CD4-positive, alpha-beta T cell treated with Interleukin-17A for 4 hours (primary cell): ENCODE results near the gene PDZK1IP1.
"Not testable (repeated sequence)": the region's sequence is repeated elsewhere in the genome, so short reads cannot be mapped to it uniquely, and the experiment has no call there.

ENCODE experiments used
- DNase-seq: peaks from one replicate; pipeline ENCODE4 v3.0.0-alpha.2; 2020; ENCODE audit warnings: mixed read lengths

The PDZK1IP1 gene

DNA sequence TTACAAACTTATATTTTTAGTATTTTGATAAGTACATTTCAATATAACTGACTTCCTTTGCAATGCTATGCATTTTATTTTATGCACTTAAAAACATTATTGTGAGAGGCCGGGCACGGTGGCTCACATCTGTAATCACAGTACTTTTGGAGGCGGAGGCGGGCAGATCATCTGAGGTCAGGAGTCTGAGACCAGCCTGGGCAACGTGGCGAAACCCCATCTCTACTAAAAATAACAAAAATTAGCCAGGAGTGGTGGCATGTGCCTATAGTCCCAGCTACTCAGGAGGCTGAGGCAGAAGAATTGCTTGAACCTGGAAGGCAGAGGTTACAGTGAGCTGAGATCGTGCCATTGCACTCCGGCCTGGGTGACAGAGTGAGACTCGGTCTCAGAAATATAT lies 6.1 kb upstream of the PDZK1IP1 start:
- DNase-seq, result not testable (repeated sequence)

DNA sequence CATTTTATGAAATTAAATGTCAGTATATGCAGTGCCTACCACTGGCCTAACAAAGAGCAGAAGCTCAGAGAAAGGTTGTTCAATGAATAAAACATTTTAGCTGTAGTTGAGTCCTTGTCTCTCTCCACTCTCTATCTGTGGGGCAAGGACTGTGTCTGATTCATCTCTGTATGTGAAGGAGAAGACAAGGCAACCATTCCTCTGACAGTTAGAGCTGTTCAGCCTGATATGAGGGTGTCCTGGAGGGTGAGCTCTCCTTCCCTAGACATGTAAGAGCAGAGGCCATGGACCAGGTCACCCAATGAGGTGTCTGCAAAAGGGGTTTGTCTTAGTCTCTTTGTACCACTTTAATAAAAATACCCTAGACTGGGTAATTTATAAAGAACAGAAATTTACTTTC lies 4.5 kb upstream of the PDZK1IP1 start:
- no peak for DNase-seq

DNA sequence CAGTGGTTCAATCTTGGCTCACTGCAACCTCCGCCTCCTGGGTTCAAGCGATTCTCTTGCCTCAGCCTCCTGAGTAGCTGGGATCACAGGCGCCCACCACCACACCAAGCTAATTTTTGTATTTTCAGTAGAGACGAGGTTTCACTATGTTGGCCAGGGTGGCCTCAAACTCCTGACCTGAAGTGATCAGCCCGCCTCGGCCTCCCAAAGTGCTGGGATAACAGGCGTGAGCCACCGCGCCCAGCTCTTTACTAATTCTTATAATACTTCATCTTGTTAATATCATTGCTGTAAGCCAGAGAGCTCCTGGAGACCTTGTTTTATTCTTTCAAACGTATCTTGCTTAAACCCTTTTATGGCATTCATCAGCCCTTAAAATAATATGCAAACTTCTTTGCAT lies 3.7 kb upstream of the PDZK1IP1 start:
- DNase-seq, result not testable (repeated sequence)

DNA sequence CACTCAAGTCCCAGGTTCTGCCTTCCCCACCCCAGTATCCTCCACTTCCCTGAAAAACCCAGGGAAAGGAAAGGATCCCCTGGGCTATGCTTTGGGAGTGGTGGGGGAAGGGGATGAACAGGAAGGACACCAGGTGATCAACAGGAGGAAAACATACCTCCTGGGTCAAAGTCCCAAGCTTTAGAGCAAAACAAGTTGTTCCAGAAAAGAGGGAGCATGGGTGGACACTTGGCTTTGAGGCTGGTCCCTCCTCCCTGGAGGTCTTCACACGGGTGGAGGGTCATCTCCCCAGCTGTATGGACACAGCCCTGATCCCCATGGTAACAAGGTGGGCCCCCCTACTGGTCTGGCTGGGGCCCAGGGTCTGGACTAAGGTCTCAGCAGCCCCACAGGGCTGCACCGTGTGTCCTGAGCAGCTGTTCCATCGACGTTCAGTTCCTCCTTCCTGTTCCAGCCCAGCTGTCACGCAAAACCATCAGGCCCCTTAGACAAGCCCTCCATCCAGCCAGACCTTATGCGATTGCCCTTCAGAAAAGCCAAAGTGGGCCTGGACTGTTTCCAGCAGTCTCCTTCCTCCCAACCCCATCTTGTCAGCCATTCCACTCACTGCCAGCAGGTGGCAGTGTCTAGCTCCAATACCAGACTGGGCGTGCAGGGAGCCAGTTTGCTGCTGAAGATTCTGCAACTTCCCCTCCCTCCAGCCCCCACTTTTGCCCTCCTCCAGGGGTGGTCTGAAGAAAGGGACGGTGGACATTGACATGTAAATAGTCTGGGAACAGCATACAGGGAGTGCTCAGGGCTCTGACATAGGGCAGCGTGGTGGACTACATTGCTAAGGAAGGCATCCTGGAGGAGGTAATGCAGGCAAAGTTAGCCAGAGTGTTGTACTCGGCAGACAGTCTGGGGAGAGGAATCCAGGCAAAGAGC lies 2.9 kb upstream of the PDZK1IP1 start:
- DNase-seq, result peak; percentile 67

DNA sequence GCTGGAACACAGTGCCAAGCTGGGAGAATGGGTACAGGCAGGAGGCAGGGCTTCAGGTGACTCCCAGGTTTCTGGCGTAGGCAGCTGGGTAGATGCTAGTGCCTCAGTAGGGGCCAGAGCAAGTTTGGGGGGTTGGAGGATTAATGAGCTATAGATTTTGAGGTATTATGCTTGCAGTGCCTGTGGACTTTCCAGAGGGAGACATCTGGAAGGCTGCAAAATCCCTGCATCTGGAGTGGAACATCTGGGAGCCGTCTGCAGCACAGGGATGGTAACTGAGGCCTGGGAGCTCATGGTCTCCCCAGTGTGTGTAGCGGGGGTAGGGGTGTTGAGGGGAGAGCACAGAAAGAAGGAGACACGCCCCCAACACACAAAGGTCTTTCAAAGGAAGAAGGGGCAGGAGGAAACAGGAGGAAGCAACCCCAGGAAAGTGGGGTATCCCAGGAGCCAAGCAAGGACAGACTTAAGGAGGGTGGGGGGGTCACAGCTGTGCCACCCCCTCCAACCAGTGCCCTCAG lies 2.2 kb upstream of the PDZK1IP1 start:
- no peak for DNase-seq

DNA sequence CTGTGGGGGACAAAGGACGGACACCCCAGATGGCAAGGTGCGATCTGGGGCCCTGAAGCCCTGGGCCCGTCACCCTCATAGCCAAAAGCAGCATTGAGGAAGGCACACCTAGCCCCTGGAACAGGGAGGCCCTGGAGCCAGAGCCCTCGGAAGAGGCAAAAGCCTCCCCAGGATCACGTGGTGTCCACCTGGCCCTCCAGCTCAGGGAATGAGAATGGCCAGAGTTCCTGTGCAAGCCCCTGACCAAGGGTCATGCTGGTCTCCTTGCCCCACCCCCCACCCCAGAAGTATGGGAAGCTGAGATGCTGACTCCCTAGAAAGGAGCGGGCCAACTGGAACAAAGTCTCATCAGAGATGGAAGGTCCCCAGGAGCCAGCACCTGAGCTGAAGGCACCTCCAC lies 1.0 kb upstream of the PDZK1IP1 start:
- DNase-seq, result no peak

DNA sequence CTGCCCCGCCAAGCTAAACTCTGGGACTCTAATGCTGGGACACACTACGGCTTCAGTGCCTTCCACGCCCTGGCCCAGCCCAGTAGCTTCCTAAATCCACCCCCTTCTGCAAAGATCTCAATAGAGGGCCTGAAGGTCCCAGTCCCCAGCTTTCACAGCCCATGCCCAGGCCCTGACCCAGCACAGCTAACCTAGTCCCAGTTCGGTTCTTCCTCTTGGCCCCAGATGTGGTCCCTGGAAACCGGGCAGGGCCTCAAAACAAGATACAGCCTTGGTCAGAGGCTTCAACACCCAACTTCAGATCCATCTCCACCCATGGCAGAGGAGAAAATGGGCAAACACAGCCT lies 646 bp upstream of the PDZK1IP1 start:
- DNase-seq, result no peak

DNA sequence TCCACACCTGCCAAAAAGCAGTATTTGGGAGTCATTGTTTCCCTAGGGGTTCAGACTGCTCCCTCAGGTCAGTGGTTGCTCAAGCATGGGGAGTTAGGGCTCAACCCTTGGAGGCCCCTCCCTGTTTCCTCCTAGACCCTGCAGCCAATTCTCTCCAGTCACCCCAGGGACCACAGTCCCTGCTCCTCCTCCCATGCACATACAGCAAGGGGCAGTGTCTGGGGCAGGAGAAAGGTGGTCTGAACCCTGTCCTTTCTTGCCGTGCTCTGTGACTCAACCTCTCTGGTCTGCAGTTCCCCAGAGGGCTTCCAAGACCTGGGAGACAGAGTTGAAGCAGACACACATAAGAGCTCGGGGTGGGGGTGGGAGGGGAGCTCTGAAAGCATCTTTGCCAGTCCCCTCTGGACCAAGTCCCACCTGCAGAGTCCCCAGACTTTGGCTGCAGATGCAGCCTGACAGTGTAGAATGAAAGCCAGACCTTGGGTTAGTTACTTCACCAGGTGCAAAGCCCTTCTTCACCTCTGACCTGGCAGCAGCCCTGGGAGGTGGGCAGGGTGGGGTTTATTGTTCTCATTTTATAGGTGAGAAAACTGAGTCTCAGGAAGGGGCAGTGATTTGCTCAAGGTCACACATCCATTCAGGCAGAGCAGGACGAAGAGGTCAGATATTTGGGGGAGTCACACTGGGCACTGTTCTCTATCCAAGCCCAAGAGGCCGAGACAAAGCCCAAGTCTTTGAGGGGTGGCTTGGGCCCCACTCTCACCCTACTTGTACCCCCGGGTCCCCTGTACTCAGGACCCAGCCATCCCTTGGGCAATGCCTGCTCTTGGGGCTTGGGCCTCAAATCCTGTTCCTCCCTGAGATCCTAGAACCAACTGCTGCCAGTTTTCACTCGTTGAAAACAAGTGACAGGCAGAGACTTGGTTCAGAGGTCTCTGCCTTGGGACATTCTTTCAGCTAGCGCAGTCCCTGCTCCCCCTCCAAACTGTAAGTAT lies 748 bp downstream of the PDZK1IP1 start:
- DNase-seq, result no peak

DNA sequence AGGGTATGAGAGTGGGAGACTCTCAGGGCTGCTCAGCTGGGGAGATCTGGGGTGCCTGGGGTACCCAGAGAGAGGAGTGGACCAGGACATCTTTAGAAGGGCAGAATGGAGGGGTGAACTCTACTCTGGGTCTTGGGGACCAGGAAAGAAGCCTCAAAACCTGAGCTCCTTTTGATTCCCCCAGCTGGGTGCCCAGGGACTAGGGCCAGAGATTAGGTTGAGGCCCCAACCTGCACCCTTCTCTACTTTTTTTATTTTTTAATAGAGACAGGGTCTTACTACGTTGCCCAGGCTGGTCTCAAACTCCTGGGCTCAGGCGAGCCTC lies 1.9 kb downstream of the PDZK1IP1 start:
- DNase-seq, result no peak

DNA sequence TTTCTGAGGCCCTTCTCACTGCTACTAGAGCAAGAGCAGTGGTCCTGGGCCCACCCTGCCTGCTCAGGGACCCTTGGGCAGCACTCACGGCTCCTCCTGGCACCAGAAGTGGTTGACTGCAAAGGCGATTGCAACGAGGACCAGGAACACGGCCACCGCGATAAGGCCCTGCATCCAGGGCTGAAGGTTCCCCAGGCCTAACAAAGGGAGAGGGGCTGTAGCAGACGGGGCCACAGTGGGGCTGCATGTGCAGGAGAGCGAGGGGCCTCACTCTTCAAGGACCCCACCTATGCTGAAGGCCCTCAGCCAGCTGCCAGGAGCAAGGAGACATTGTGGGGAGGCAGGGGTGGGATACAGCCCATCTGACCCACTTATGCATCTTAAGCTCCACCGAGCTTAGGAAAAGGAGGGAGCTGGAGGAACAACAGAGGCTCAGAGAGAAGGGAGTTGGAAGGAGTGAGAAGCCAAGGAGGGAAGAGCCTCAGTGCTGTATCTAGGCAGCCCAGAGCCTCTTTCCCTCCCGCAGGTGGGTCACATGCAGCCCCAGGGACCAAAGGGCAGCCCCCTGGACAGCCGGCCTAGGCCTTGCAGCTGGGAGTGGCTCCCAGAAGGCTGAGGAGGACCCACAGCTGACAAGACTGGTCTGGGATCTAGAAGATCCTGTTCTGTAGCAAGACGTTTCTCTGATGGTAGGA lies 2.5 kb downstream of the PDZK1IP1 start:
- DNase-seq, result no peak

DNA sequence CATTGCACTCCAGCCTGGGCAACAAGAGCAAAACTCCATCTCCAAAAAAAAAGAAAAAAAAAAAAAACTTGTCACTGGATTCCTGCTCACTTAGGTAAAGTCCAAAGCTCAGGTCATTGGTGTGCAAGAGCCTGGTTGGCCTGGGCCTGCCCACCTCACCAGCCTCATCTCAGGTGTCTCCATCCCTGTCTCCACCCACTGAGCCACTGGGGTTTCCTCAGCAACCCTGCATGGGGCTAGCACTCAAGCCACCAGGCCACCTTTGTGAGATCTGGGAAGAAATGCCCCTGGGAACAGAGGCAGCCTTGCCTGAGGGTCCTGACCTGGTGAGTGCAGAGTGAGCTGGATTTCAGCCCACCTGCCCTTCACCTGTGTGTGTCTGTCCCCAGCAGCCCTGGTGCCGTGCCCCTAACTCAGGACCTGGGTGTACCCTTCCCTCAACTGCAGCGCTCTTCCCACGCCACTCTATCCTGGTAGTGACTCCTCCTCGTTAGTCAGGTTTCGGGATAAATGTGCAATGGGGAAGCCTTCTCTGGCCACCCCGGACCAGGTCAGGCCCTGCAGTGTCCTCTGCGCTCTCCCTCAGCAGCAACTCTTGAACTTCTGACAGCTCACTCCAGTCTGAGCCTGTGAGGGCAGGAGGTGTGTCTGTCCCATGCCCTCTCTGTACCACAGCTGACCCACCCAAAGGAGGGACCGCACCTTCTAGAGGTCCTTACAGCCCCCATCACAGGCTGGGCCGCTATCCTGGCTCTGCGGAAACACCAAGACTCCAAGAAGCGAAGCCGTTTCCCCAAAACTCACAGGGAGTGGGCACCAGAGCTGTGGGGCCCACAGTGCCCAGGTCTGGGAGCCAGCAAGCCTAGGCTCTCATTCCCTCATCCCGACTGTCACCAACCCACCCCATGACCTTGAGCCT lies 3.3 kb downstream of the PDZK1IP1 start:
- DNase-seq, result no peak

DNA sequence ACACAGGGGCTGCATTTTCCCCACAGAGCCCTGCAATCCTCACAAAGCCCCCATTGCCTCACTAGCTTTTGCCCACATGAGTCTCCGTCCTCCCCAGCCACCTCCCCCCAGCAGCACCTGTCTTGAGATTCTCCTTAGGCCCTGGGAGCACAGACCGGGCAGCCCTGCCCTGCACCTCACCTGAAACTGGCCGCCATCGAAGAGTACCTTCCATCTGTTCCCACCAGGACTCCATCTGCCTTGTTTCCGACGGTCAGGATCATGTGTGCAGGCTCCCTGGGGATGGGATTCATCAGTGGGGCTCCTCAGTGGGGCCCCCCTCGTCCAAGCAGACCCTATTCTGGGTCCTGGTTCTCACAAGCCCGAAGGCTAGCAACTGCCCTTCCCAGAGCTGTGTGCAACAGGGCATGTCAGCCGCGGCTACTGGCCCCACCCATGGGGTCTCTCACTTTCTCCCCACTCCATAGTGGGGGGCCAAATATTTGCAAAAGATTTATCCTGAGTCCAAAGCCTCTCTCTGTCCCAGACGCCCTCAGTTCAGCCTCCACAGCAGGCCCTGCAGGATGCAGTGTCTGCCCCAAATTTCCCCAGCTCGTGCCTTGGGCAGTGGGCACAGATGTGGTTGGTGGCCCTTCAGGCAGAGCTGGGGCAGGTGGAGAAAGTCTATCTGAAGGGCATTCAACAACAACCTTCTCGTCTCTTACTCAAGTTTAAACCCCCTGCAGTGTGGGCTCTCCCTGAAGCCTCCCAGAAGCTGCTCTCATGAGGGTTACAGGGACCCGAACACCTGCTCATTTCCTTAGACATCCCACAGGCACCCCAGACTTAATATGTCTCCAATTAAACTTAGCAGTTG lies 4.8 kb downstream of the PDZK1IP1 start:
- DNase-seq, result no peak

DNA sequence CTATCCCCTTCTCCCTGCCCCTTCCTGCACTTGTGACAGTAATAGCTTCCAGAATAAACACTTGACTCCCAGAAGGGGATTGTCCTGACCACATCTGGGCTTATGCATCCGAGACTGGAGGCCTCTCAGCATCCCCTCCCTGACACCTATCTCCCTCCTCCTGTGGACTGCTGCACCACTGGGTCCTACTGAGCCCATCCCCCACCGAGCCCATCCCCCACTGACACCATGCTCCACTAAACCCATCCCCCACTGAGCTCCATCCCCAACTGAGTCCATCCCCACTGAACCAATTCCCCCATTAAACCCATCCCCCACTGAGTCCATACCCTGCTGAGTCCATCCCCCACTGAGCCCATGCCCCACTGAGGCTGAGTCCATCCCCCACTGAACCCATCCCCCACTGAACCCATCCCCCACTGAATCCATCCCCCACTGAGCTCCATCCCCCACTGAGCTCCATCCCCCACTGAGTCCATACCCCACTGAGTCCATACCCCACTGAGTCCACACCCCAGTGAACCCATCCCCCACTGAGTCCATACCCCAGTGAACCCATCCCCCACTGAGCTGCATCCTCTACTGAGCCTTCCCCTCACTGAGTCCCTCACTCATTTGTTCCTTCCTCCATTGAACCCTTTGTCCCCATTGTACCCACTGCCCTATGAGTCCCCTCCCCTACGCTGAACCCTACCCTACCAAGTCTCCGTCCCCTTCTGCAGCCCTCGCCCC lies 5.6 kb downstream of the PDZK1IP1 start:
- DNase-seq, result no peak

DNA sequence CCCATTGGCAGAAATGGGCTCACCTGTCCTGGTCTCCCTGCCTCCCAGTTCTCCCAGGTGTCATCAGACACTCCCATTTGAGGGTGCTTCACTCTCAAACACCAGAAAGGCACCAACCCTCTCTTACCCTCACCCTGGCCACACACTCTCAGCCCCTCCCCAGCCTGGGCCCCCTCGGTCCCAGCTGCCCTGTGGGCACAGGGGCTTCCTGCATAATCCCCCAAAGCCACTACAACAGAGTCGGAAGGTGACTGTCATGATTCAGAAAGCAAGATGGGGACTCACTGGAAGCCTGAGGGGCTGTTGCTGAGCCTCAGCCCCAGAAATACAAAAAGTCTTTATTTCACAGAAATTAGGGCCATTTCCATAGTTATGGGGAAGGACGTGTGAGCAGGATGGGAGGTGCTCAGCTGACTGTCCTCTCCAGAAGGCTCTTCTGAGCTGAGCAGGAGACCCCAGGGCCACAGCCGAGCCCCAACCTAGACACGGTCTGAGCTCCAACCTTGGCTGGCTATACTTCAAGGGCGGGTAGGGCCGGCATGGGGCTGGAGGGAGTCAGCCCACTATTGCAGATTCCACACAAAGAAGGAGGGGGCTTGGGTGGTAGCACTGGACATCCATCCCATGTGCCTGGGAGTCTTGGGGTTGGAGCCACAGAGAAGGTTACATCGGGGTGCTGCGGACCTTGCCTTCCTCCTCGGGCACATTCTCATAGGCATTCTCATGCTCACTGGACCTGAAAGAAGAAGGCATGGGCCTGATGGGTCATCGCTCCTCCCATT lies 6.3 kb downstream of the PDZK1IP1 start:
- DNase-seq, result no peak

DNA sequence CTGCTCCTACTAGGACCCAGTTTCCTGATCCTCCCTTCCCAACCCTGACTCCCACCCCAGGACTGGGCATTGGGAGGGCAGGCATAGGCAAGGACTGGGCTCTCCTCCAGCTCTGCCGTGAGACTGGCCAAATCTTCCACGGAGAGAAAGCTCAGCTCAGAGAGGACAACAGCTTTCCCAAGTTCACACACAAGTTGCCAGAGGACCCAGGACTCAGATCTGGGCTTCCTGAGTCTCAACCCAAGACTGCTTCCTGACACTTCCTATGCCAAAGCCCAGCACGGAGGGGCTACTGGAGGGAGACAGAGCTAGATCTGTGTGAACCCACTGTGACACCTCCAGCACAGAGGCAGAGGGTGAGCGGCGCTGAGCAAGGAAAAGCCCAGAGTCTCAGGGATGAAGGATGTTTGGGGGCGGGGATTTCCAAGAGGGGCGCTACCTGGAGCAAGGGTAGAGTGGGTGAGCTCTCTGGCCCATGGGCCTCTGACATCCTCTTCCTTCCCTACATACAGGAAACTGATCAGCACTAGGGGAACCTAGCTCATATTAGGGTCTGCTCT lies 7.1 kb downstream of the PDZK1IP1 start:
- no peak for DNase-seq

DNA sequence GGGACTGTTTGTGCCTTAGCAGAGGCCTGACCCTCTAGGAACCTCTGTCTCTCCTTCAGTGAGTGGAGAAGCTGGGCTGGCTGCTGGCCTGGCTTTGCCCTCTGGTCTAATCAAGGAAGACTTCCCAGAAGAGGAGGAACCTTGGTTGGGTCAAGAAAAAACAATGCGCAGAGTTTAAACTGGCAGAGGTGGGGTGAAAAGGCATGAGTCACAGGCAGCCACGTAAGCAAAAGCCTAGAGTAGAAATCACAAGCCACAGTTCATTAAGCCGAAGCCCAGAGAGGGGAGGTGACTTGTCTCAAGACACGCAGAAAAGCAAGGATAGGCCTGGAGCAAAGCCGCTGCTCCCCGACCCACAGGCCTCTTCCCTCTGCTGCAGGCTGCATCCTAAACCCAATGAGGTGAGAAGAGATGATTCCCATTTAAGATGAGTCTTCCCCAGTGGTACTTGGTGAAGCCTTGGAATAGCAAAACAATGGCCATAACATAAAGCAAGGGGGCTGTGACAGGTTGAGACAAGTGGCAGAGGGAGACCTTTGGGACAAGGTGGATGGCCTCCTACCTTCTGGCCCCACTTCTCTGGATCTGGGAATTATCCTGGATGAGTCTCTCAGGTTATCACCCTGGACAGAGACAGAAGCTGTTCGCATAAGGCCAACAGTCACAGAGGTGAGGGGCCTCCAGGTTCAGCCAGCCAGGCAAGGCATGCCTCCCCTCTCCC lies 7.7 kb downstream of the PDZK1IP1 start:
- DNase-seq, result no peak

DNA sequence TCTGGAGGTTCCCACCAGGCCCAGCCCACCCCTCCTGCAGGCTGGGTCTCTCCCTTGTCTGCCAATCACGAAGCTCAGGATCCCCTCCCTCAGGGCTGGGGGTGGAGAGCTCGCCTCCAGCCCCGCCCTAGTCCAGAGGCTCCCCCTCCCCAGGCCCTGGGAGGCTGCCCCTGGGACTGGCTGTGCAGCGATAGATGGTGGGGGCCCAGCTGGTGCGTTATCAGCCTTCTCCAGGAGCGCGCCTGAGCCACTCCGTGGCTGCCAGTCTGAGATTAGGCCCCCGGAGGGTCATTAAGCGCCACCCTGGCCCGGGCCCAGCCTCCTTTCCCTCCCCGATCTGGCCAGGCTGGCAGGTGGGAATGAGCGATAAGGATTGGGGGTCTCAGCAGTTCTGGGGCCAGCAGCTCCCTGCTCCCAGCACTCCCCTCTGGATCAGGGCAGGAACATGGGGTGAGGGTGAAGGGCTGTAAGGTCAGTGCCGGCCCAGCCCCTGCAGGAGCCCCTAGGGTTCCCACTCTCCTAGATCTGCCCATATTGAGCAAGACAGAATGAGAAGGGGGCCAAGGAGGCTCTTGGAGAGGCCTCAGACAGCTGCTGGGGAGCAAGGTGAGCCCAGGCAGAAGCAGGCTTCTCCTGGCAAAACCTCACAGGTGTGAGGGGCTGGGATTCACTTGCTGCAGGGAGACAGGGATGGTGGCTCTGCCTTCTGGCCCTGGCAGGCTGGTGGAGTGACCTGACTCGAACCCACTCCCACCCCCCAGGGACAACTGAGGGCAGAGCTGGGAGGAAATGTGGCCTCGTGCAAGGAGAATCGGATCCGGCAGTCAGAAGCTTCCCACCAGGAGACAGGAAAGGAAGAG lies 8.5 kb downstream of the PDZK1IP1 start:
- DNase-seq, result no peak
